NCI-H2196 treated with DMSO at 0.1 percent for 48 hours (cell line): ENCODE data around the gene CHPF2.

Source experiments
- DNase-seq: peaks from one replicate; lab custom pipeline; 2025; ENCODE audit not compliant: unreplicated experiment; lab: John Stamatoyannopoulos, UW

The CHPF2 gene

DNA sequence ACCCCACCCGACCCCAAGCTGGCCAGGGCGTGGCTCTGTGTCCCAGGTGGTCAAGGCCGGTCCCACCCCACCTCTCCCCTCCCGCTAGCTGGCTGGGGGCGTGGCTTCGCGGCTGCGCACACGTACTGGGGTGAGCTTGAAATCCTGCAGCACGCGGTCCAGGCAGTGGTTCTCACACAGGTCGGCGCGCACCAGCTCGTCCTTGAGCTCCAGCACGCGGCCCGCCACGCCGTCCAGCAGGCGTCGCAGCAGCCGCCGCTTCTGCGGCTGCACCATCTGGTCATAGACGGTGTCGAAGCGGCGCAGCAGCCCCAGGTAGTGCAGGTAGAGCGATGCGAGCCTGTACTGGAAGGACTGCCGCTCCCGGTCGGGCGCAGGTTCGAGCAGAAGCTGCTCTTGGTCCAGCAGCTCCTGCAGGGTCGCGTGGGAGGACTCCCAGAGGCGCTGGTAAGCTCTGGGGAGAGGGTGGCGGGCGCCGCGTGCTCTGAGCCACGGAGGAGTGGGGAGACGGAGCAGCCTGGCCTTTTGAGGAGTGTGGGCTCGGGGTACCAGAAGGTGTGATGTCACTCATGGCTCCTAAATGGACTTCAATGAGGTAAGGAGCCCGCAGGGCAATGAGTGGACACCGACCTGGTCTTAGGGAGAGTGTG, 27.8 kb upstream of the CHPF2 start:
- DNase-seq: no peak

GRCh38 chr7:151205730-151206129, 26.6 kb upstream of the CHPF2 start:
- DNase-seq: no peak

GRCh38 chr7:151206914-151207313, 25.4 kb upstream of the CHPF2 start:
- DNase-seq: no peak

DNA sequence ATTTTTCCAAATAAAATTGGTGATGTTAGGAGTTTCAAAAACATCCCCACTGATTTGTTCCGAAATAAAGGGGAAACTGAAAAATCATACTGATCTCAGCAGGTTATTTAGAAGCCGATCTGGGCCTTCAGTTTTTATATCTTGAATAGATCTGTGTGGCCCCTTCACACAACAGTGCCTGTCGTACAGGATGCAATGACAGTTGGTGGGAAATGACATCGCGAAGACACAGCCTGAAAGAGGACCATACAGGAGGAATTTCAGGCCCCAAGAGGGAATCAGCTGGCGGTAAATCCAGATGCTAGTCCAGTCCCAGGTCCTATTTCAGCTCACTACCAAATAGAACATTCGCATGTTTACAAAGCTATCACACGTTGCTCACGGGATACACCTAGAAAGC, 25.0 kb upstream of the CHPF2 start:
- no peak for DNase-seq

DNA sequence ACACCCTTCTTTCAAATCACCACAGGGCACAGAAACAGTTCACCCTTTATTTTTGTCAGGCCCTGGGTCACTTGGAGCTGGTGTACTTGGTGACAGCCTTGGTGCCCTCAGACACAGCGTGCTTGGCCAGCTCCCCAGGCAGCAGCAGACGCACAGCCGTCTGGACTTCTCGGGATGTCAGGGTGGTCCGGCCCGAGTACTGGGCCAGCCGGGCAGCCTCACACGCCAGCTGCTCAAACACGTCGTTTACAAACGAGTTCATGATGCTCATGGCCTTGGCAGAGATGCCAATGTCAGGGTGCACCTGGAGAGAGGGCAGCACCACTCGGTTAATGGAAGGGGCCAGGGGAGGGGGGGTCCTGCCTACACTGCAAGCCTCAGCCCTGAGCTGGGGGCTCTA, 24.5 kb upstream of the CHPF2 start:
- DNase-seq: no peak

DNA sequence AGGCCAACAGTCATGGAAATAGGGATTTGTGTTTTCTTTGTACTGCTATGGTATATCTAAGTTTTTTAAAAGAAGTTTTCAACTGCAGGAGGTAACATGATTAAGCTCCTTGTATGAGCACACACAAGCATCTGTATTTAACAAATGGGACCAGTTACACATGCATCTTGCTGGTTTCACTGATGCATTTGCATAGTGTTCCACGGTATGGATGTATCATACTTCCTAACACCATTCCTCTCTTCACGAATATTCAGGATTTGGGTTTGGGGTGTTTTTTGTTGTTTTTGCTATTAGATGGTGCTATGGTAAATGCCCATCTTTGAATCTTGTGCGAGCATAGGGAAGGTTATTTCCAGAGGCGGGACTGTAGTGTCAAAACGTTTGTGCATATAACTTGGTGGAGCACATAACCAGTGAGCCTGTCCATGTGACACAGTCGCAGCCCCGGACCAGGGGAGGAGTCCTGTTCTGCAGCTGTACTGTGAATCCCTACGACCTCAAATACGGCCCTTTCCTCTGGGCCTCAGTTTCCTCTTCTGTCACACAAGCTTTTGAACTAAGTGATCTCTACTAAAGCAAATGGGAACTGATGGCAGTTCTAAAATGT, 23.9 kb upstream of the CHPF2 start:
- no peak for DNase-seq

- no peak for DNase-seq
Observed at GRCh38 chr7:151209588-151209987, 22.7 kb upstream of the CHPF2 start.

DNA sequence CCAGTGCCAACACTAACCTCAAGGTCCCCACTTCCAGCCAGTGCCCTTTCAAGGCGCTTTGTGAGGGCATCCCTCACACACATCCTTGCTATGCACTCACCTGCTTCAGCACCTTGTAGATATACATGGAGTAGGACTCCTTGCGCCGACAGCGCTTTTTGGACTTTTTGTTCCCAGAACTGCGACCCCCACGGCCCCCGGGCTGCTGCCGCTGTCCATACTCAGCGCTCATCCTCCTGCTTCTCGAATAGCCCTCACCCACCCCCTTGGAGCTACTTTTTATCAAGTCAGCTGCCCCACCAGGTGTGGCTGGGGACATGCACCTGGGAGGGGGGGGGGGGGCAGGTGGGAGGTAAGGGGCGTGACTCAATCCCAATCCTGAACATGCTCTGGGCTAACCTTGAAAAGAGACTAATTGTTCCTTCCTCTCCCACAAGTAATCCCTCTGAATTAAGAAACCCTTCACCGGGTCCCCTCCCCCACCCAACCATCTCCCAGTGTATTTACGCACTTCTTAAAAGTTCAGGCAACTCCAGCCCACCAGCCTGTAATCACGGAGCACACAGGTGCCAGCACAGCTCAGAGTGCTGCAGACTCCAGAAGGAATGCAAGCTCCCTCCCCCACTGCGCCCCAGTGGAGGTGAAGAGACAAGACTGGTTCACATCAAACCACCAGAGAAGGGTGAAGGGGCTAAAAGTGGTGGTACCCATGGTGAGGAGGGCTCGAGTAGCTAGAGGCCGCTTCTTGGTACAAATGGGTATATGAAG, 22.0 kb upstream of the CHPF2 start, which contains the start of gene H2BK1:
Gene H2BK1, minus strand, starts transcription at position 402 of the 768 bp plus-strand sequence. Its CDS starts 170 bp downstream, at position 232.
- no peak for DNase-seq

GRCh38 chr7:151211155-151211772, 21.0 kb upstream of the CHPF2 start:
- no peak for DNase-seq

- DNase-seq: no peak
Observed at GRCh38 chr7:151212626-151213025, 19.7 kb upstream of the CHPF2 start.

DNA sequence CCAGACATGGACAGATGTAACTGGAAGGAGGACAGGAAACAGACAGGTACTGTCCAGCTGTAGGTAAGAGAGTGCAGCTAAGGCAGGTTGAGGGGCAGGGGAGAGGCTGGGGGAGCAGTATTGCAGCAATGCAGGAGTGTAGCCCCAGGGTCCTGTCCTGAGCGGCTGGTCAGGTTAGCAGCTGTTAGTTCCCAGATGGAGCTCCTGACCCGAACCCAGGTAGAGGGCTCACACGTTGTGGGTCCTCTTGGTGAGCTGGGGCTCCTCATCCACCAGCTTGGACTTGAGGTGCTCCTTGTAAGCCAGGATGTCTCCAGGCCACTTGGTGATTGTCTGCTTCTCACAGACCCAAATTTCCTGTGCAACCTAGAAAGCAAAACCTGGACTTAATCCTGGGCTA, 18.5 kb upstream of the CHPF2 start:
- DNase-seq: no peak

GRCh38 chr7:151215396-151215795, 16.9 kb upstream of the CHPF2 start:
- DNase-seq: no peak

- no peak for DNase-seq
Observed at GRCh38 chr7:151218170-151218569, 14.1 kb upstream of the CHPF2 start.

DNA sequence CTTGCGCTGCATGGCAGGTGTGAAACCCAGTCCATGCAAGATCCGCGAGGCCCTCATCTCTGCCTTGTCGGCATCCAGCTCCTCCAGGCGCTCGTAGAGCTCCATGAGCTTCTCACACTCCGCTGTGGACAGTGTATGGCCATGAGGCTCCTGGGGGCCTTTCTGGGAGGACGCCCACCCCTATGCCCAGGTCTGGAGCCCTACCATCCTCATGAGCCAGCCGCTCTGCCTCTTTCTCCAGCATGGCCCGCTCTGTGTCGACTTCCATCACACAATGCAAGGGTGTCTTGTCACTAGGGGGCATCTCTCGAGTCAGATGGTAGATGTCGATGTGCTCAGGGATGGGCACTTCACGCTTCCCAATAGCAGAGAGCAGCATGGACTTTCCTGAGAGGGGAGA, 8.6 kb upstream of the CHPF2 start:
- no peak for DNase-seq

DNA sequence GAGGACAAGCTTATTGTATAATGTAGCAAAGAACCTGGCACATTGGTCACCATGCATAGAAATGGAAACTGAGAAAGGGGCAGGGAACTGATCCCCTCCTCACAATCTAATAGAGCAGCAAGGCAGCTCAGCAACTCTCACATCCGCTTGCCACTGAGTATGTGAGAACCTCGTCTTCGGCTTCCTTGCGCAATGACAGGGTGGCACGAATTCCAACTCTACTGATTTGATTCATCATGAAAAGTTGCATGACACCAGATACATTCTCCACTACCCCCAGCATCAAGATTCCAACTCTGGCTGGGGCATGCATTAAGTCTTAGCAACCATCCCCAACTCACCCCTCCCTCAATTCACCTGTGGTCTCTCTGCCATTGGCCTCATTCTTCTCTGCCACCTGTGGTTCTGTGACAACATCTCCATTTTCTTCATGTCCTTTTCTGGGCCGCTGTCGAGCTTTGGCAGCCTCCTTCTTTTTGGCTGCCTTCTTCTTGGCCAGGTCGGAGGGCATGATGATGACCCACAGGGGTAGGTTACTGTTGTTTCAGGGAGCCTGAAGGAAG, 6.3 kb upstream of the CHPF2 start:
- no peak for DNase-seq

- no peak for DNase-seq
Observed at GRCh38 chr7:151226560-151226874, 5.8 kb upstream of the CHPF2 start.

- DNase-seq: peak; percentile 82
Observed at GRCh38 chr7:151226875-151227782, 5.2 kb upstream of the CHPF2 start, which contains the start of gene ABCF2. ABCF2 (minus strand) TSS chr7:151227205; CDS start chr7:151226458, 747 bp downstream.

- no peak for DNase-seq
Observed at GRCh38 chr7:151228024-151228866, 4.0 kb upstream of the CHPF2 start.

GRCh38 chr7:151229249-151229648, 3.0 kb upstream of the CHPF2 start:
- no peak for DNase-seq

- DNase-seq: no peak
Observed at GRCh38 chr7:151231080-151231479, 1.2 kb upstream of the CHPF2 start.
